A673 (cell line): ENCODE data around the gene CYP21A2.
A peak's percentile ranks its signal among the peaks of the same experiment; 100 is the strongest.

Source experiments
- CTCF ChIP-seq: fragments of 300-800, 200-600 bp; sonication (generic); conservative IDR thresholded peaks from 2 replicates; pipeline ENCODE4 v1.5.1; 2017; ENCODE audit warnings: low read depth, mild to moderate bottlenecking, antibody characterized with exemption, low read length, moderate library complexity, mixed read lengths
- EZH2 ChIP-seq: fragments of 200-600 bp; sonication (generic); IDR thresholded peaks from 2 replicates; pipeline ENCODE4 v1.6.1; 2017; ENCODE audit warnings: borderline replicate concordance, low read depth, mild to moderate bottlenecking, mixed read lengths, antibody characterized with exemption, low read length; ENCODE audit not compliant: poor library complexity, severe bottlenecking

GRCh38 chr6:32047855-32048766, 9.9 kb downstream of the CYP21A2 start:
- peak; percentile 81 for TF ChIP-seq CTCF
- TF ChIP-seq EZH2: no peak
